ENCODE measurements around the gene CTAGE9.

DNA sequence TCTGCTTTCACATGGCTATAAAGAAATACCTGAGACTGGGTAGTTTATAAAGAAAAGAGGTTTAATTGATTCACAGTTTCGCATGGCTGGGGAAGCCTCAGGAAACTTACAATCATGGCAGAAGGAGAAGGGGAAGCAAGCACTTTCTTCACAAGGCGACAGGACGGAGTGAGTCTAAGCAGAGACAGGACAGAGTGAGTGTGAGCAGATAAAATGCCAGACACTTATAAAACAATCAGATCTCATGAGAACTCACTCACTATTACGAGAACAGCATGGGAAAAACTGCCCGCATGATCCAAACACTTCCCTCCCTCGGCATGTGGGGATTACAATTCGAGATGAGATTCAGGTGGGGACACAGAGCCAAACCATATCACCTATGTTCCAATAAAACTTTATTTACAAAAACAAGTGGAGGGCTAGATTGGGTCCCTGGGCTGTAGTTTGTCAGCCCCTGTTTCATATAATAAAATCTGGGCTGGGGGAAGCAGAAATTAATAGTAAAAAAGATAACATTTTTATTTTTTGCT is 37.1 kb upstream of the CTAGE9 start:
- TF ChIP-seq, protein P1, sequence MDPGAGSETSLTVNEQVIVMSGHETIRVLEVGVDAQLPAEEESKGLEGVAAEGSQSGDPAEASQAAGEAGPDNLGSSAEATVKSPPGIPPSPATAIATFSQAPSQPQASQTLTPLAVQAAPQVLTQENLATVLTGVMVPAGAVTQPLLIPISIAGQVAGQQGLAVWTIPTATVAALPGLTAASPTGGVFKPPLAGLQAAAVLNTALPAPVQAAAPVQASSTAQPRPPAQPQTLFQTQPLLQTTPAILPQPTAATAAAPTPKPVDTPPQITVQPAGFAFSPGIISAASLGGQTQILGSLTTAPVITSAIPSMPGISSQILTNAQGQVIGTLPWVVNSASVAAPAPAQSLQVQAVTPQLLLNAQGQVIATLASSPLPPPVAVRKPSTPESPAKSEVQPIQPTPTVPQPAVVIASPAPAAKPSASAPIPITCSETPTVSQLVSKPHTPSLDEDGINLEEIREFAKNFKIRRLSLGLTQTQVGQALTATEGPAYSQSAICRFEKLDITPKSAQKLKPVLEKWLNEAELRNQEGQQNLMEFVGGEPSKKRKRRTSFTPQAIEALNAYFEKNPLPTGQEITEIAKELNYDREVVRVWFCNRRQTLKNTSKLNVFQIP (CRISPR knock-in tag; IDR thresholded peaks at IDR 0.05; ENCODE audit: borderline replicate concordance, low read depth) = no peak
- TF ChIP-seq, protein P2, sequence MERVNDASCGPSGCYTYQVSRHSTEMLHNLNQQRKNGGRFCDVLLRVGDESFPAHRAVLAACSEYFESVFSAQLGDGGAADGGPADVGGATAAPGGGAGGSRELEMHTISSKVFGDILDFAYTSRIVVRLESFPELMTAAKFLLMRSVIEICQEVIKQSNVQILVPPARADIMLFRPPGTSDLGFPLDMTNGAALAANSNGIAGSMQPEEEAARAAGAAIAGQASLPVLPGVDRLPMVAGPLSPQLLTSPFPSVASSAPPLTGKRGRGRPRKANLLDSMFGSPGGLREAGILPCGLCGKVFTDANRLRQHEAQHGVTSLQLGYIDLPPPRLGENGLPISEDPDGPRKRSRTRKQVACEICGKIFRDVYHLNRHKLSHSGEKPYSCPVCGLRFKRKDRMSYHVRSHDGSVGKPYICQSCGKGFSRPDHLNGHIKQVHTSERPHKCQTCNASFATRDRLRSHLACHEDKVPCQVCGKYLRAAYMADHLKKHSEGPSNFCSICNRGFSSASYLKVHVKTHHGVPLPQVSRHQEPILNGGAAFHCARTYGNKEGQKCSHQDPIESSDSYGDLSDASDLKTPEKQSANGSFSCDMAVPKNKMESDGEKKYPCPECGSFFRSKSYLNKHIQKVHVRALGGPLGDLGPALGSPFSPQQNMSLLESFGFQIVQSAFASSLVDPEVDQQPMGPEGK (CRISPR knock-in tag; IDR thresholded peaks at IDR 0.05; ENCODE audit: borderline replicate concordance) = no peak
- TF ChIP-seq RARB (CRISPR knock-in tag; IDR thresholded peaks at IDR 0.05) (no peak), ARNTL (CRISPR knock-in tag; IDR thresholded peaks at IDR 0.05; ENCODE audit: borderline replicate concordance, low read depth) (no peak), BACH2 (CRISPR knock-in tag; IDR thresholded peaks at IDR 0.05; ENCODE audit: borderline replicate concordance) (no peak)
